Endometrial microvascular endothelial cells (primary cell): Measurements from ENCODE around the gene GOLGB1. TPM values are rescaled to one million over a fixed set of nuclear protein-coding genes. Genes with fewer than 3 reads are reported as not detected.
"Not testable (repeated sequence)": the region's sequence is repeated elsewhere in the genome, so short reads cannot be mapped to it uniquely, and the experiment has no call there.

Experiments
- in situ Hi-C: cut with HindIII; loops from 2 replicates; pipeline ENCODE4 v1.10.0; 2017; ENCODE audit warnings: low sequenced_read_pairs, low pct_unique_long_range_greater_than_20kb; ENCODE audit errors: inconsistent ontology term
- total RNA-seq: library from RNA; depleted of rRNA; stranded (reverse); fragments of >200 nt; gene quantifications from one replicate; pipeline ENCODE4 v1.2.3, GENCODE V29; 2015; ENCODE audit errors: inconsistent ontology term

GOLGB1 gene
- total RNA-seq, 1 donor from 2014 or later, result 15.1 TPM

- in situ Hi-C loops, result no loop called here
Measured at GRCh38 chr3:121747976-121748375, 1.6 kb downstream of the GOLGB1 start.

GRCh38 chr3:121743106-121743505 is 6.4 kb downstream of the GOLGB1 start:
- in situ Hi-C loops, result not testable (repeated sequence)

- in situ Hi-C loops, result no loop called here
Measured at GRCh38 chr3:121740896-121741295, 8.6 kb downstream of the GOLGB1 start.

GRCh38 chr3:121739902-121740301 is 9.6 kb downstream of the GOLGB1 start:
- in situ Hi-C loops, result no loop called here

- in situ Hi-C loops, result no loop called here
Measured at GRCh38 chr3:121737644-121738043, 11.9 kb downstream of the GOLGB1 start.

DNA sequence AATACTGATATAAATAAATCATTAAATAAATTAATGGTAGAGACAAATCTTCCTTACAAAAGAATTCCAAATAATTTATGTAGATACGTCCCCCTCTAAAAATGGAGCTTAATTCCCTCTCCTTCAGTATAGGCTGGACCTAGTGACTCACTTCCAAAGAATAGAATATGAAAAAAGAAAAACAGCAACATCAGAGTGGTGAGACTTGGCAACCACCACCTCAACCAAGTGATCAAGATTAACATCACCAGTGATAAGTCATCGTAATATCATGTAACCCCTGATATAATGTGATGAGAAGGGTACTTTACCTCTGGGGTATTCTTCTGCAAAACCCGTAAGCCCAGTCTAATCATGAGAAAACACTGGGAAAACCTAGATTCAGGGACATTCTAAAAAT is 13.4 kb downstream of the GOLGB1 start:
- in situ Hi-C loops, result no loop called here

- in situ Hi-C loops, result no loop called here
Measured at GRCh38 chr3:121735047-121735696, 14.4 kb downstream of the GOLGB1 start.

DNA sequence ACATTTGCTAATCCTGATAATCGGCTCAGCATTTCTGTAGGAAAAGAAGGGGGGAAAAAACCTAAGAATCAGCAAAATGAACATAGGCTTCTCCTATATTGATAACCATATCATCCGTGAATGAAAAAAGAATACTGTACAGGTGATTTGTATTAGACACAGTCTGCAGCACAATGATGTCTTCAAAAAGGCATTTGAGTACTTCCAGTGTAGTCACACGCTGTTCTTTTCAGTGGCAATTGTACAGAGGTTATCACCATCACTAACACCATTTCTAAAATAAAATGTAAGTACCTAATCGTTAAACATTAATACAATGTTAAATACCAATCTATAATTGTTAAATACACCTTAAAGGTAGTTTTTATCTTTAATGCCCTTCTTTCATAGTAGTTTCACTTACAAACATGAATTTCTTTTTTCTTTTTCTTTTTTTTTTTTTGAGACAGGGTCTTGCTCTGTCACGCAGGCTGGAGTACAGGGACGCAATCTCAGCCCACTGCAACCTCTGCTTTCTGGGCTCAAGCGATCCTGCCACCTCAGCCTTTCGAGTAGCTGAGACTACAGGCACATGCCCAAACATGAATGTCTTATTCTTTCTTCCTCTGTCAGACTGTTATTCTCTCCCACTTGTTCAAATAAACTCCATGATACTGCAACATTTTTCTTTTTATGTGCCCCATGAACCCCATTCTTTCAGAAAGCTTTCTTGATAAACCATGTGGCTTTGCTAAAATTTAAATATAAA is 18.4 kb downstream of the GOLGB1 start:
- in situ Hi-C loops, result no loop called here

- in situ Hi-C loops, result no loop called here
Measured at GRCh38 chr3:121724130-121724529, 25.4 kb downstream of the GOLGB1 start.

- in situ Hi-C loops, result no loop called here
Measured at GRCh38 chr3:121723485-121723884, 26.1 kb downstream of the GOLGB1 start.

DNA sequence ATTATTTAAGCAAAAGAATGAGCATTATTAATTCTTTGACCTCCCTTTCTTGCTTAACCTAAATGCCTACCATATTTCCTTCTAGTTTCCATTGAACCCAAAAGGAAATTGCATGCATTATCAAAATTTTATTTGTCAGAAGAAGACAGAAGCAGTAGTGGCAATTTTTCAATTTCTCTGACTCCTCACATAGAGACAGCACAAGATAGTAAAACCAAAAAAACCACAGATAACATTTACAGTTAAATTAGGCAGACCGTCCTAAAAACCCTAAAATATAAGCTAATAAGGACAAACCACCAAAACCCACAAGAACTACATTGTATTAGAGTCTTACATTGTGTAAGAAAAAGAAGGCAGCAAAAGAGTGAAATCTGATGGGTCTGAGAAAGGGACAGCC is 27.1 kb downstream of the GOLGB1 start:
- in situ Hi-C loops, result no loop called here

- in situ Hi-C loops, result no loop called here
Measured at GRCh38 chr3:121720163-121720562, 29.4 kb downstream of the GOLGB1 start.

DNA sequence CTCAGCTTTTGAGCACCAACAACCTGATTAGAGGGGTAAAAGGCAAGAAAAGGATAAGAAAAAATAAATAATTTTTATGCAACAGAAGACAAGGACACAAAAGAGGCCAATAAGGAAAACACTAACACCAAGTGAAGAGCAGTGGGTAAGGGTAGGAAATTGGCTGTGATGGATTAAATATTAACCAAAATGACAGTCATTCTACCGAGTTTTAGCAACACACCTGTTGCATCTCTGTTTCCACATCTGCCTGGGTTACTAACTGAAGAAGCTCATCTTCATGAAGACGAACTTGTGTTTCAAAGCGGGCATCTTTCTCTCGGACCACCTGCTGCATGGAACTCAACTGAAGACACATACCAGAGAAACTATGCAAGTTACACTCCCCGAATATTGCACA is 30.1 kb downstream of the GOLGB1 start:
- in situ Hi-C loops, result no loop called here

DNA sequence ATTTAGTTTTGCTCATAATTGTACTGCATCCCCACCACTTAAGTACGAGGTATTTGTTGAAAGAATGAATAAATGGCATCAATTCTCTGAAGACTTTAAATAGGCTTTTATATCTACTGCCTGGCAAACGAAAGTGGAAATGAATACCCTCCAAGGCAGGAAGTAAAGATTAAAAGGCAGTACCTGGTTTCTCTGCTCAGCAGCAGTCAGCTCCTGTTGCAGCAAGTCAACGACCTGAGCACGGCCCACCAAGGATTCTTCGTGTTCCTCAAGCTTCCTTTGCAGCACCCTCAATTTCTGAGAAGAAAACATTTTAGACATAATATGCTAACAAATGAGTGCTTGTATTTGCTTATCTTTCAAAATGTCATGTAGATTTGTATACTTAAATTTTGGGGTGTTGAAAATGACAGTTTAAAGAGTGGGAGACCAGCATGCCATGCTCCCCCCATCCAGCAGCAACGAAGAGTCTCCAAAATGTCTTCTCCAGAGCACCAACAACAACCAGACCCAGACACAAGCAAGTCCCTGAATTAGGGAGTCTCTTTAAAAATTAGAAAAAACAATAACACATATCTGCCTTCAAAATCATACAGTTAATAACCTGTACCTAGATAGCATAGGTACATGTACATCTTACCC is 31.2 kb downstream of the GOLGB1 start:
- in situ Hi-C loops, result no loop called here

DNA sequence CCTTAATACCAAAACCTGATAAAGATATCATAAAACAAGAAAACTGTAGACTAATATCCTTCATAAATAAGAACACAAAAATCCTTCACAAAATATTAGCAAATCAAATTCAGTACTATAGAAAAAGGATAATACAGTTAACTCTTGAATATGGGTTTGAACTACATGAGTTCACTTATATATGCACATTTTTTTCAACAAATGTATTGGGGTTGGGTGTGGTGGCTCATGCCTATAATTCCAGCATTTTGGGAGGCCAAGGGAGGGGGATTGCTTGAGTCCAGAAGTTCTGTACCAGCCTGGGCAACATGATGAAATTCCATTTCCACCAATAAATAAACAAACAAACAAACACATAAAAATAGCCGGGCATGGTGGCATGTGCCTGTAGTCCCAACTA is 39.2 kb downstream of the GOLGB1 start:
- in situ Hi-C loops, result no loop called here

DNA sequence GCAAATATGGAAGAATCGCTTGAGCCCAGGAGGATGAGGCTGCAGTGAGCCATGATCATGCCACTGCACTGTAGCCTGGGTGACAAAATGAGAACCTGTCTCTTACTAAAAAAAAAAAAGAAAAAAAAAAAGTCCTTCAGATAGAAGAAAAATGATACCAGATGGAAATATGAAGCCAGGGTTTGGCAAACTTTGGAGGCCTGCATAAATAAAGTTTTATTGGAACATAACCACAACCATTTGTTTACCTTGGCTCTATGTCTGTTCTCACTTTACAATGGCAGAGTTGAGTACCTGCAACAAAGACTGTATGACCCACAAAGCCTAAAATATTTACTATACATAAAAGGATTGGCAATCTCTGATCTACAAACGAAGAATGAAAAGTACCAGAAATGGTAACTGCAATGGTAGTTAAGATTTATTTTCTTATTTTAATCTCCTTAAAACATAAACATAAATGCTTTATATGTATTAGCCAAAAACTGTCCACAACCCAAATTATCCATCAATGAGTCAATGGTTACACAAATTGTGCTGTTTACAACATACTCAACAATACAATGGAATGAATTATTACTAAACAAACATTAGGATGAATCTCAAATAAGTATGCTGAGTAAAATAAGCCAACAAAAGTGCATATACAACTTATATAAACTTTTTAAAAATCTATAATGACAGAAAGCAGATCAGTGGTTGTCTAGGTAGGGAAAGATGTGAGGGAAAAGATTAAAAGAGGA is 41.8 kb downstream of the GOLGB1 start:
- in situ Hi-C loops, result no loop called here

DNA sequence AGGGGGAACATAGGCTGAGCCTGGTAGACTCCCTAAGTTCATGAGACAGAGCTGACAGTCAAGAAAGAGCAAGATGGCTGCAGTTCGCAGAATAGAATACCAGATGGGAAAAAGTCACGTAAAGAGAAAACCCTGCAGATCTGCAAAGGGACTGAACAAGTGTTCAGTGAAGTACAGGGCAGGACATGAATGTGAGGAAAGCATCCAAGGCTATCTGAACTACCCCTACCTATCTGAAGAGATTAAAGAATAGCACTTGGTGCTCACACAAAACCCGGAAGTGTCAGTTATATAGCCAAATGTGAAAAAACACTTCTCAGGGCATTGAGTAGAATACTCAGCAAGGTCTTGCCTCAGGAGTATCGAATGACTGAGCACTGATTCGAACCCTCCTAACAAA is 44.0 kb downstream of the GOLGB1 start:
- in situ Hi-C loops, result no loop called here

DNA sequence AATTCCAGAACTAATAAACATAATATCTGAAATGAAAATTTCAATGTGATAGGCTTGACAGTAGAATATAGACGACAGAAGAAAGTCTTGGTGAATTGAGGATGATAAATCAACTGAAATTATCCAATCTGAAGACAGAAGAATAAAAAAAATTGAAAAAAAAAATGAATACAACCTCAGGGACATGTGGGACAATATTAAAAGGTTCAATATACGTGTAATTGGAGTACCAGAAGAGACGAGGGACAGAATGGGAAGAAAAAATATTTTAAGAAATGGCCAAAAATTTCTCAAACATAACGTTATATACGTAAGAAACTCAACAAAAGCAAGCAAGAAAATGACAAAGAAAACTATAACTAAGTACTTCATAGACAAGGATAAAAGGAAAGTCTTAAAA is 45.6 kb downstream of the GOLGB1 start:
- in situ Hi-C loops, result no loop called here

DNA sequence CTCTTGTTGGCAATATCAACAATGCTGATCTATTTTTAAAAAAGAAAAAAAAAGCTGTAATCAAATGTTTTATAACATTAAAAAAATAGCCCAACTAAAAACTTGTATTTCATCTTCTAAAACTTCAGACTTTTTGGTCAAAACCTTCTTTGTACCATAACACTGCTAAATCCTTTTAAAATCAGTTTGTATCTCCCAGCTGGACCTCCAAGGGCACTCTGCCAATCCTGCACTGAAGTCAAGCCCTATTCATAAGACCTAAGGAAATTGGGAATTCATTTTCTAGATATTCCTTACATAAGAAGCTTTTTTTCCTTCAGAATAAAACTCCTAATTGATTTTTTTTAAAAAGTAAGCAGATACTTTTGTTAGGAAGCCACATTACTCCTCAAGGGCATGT is 50.6 kb downstream of the GOLGB1 start:
- in situ Hi-C loops, result no loop called here

GRCh38 chr3:121698476-121698875 is 51.1 kb downstream of the GOLGB1 start:
- in situ Hi-C loops, result no loop called here
